Stimulated activated CD4-positive, alpha-beta T cell treated with anti-CD3 and anti-CD28 coated beads, Interleukin-1b, Interleukin-23, amount 100 ng/mL, for 4 hours (primary cell): Measurements from ENCODE around the gene ZAR1L.

ENCODE experiments used
- DNase-seq, 2 donors: peaks; one replicate each; pipeline ENCODE4 v3.0.0-alpha.2; 2020; ENCODE audit warnings: low read depth in 2 of 2

ZAR1L gene

GRCh38 chr13:32302461-32302860, 12.7 kb downstream of the ZAR1L start:
- DNase-seq, result no peak

- no peak for DNase-seq
Observed at GRCh38 chr13:32300920-32301319, 14.2 kb downstream of the ZAR1L start.

GRCh38 chr13:32300406-32300805, 14.8 kb downstream of the ZAR1L start:
- no peak for DNase-seq

GRCh38 chr13:32299893-32300292, 15.3 kb downstream of the ZAR1L start:
- DNase-seq, result no peak

- no peak for DNase-seq
Observed at GRCh38 chr13:32298695-32299094, 16.5 kb downstream of the ZAR1L start.

- DNase-seq, result no peak
Observed at GRCh38 chr13:32297206-32297605, 18.0 kb downstream of the ZAR1L start.

GRCh38 chr13:32285633-32285965, 29.6 kb downstream of the ZAR1L start:
- no peak for DNase-seq

GRCh38 chr13:32284927-32285632, 30.1 kb downstream of the ZAR1L start:
- DNase-seq, result no peak

- no peak for DNase-seq
Observed at GRCh38 chr13:32282096-32282711, 33.0 kb downstream of the ZAR1L start.

GRCh38 chr13:32281096-32281495, 34.1 kb downstream of the ZAR1L start:
- DNase-seq, result no peak

- no peak for DNase-seq
Observed at GRCh38 chr13:32278426-32278825, 36.7 kb downstream of the ZAR1L start.

GRCh38 chr13:32277839-32278238, 37.3 kb downstream of the ZAR1L start:
- no peak for DNase-seq

GRCh38 chr13:32272021-32272683, 43.0 kb downstream of the ZAR1L start:
- no peak for DNase-seq

- DNase-seq, result peak; percentile 29 to 47
Observed at GRCh38 chr13:32267836-32268439, 47.2 kb downstream of the ZAR1L start.

- no peak for DNase-seq
Observed at GRCh38 chr13:32266130-32266529, 49.0 kb downstream of the ZAR1L start.

GRCh38 chr13:32265726-32266125, 49.4 kb downstream of the ZAR1L start:
- no peak for DNase-seq

- no peak for DNase-seq
Observed at GRCh38 chr13:32264407-32264806, 50.8 kb downstream of the ZAR1L start.

- no peak for DNase-seq
Observed at GRCh38 chr13:32262619-32263018, 52.5 kb downstream of the ZAR1L start.

GRCh38 chr13:32262165-32262564, 53.0 kb downstream of the ZAR1L start:
- DNase-seq, result no peak

GRCh38 chr13:32261567-32261966, 53.6 kb downstream of the ZAR1L start:
- DNase-seq, result no peak

GRCh38 chr13:32259116-32259515, 56.0 kb downstream of the ZAR1L start:
- no peak for DNase-seq

- DNase-seq, result no peak
Observed at GRCh38 chr13:32257649-32258048, 57.5 kb downstream of the ZAR1L start.

- DNase-seq, result no peak
Observed at GRCh38 chr13:32256243-32256642, 58.9 kb downstream of the ZAR1L start.
